RPMI7951 (cell line): Measurements from ENCODE around the gene CDC25B. TPM values are rescaled to one million over a fixed set of nuclear protein-coding genes. Genes with fewer than 3 reads are reported as not detected.
"Not testable (repeated sequence)": the region's sequence is repeated elsewhere in the genome, so short reads cannot be mapped to it uniquely, and the experiment has no call there.

Experiments used
- DNase-seq: peaks from one replicate; pipeline ENCODE4 v3.0.0-alpha.2; 2012; ENCODE audit warnings: low read depth
- total RNA-seq: library from RNA; depleted of rRNA; stranded (reverse); fragments of >200 nt; shearing (Covaris generic); gene quantifications from 2 replicates; pipeline ENCODE4 v1.2.3, GENCODE V29; 2014

The CDC25B gene
- total RNA-seq, 1 experiment from 2014 or later, result 136 TPM

- DNase-seq, result no peak
These were observed 11.3 kb upstream of the CDC25B start for GRCh38 chr20:3784863-3785239.

DNA sequence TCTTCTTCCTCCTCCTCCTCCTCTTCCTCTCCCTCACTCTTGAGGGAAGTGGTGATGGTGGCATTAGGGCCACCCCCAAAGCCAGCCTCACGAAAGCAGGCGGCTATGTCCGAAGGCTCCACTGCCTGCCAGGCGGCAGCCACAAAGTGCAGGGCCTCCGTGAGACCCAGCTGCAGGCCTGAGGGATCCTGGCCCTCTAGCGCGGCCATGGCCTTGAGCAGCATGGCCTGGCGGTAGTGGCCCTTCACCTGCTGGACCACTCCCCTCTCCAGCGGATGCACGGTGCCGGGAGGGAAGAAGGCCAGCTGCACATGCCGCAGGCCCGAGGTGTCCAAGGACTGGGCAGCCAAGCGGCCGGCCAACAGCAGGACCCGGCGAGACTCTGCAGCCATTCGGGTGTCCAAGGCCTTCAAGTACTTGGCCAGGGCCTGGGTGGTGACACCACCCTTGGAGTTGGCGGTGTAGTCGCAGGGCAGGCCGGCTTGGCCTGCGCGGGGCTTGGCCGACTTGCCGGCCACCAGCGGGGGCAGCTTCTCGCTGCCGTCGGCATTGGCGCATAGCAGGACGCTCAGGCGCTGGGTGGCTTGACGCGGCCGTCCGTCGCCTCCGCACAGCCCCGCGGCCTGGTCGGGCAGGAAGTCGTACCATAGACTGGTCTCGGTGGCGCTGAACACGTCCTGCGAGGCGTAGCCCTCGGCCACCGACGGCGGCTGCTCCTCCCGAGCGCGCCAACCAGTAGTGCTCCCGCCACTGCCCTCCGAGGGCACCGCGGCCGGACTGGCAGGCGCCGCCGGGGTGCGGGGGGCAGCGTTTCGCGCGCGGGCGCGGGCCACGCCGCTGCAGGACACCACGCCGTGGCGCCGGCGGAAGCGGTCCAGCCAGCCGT, 10.6 kb upstream of the CDC25B start:
- DNase-seq, result peak; percentile 52

DNA sequence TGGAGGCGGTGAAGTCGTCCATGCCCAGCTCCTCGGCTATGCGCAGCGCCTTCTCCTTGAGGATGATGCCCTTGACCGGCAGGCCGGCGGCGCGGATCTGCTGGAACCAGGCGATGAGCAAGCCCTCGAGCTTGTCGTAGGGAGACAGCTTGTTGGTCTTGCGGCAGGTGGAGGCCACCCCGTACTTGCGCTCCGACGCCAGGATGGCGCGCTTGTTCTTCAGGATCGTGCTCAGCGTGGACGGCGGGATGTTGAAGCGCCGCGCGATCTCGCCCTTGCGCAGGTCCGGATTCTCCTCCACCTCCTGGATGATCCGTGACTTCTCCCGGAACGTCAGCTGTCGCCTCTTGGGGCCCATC, 10.0 kb upstream of the CDC25B start:
- peak; percentile 72 for DNase-seq

DNA sequence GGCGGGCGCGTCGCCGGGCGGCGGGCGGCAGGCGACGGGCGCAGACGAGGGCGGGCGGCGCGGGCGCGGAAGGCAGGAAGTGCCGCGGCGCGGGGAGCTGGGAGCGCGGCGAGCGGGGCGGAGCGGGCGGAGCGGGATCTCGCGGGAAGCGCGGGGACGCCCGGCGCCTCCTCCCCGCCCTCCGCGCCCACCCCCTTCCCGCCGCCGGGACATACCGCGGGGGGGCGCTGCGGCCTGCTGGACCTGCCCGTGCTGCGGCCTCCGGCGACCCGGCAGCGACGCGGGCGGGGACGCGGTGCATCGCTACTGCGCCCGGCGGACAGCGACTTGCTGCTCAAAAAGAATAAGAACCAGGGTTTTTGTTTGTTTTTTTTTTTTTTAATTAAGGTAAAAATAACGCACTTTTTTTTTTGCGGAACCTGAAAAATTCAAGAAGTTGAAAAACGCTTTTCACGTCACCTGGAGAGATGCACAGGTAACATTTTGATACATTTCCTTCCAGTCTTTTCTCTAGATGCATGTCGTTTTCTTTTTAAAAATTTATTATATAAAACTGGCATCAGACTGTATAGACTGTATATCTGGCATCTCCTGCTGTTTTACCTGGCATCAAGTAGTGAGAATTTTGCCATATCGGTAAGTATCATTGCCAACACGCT, 9.3 kb upstream of the CDC25B start, which contains the start of gene CENPB:
Gene CENPB (minus strand): TSS at position 76 of the 659 bp plus-strand sequence. CDS start 257 bp downstream, outside the sequence.
- peak; percentile 89 for DNase-seq

DNA sequence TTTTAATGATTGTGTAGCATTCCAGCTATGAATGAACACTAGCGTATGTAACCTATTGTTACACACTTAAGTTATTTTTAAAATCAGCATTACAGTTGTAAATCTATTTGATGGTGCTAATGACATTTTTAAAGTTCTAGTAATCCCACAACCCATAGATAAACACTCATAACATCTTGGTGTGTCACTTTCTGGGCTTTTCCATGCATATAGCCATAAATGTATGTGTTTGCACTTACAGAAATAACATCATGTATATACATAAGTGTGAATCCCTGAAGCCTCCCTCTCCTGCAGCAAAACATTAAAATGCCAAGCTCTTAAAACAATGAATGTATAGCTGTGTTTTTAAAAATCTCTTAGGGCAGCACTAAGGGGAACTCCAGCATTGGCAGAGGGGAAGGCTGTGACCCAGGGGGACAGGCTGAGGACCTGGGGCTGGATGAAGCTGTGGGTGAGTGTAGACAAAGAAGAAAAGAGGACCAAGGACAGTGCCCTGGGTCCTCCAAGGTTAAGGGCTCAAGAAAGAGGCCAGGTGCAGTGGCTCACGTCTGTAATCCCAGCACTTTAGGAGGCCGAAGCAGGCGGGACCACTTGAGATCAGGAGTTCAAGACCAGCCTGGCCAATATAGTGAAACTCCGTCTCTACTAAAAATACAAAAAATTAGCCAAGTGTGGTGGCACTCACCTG, 8.6 kb upstream of the CDC25B start:
- DNase-seq, result no peak

- peak; percentile 61 for DNase-seq
These were observed 7.4 kb upstream of the CDC25B start for GRCh38 chr20:3788685-3789155.

DNA sequence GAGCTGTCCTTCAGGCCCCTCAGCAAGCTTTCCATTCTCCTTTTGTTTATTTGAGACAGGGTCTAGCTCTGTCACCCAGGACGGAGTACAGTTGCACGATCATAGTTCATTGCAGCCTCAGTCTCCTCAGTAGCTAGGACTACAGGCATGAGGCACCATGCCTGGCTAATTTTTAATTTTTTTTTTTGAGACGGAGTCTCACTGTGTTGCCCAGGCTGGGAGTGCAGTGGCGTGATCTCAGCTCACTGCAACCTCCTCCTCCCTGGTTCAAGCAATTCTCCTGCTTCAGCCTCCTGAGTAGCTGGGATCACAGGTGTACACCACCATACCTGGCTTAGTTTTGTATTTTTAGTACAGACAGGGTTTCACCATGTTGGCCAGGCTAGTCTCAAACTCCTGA, 6.9 kb upstream of the CDC25B start:
- not testable (repeated sequence) for DNase-seq

DNA sequence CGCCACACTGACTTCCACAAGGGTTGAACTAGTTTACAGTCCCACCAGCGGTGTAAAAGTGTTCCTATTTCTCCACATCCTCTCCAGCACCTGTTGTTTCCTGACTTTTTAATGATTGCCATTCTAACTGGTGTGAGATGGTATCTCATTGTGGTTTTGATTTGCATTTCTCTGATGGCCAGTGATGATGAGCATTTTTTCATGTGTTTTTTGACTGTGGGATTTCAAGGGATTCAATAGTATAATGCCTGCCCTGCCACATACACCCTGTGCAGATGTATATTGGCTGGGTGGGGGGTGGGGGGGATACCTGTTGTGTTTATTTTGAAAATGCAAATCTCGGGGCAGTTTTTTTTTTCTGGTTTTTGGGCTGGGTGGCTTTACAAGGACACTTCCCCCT, 1.9 kb upstream of the CDC25B start:
- not testable (repeated sequence) for DNase-seq

- DNase-seq, result no peak
These were observed 1.2 kb upstream of the CDC25B start for GRCh38 chr20:3794701-3795420.

- DNase-seq, result no peak
These were observed 541 bp downstream of the CDC25B start for GRCh38 chr20:3796477-3797225.

DNA sequence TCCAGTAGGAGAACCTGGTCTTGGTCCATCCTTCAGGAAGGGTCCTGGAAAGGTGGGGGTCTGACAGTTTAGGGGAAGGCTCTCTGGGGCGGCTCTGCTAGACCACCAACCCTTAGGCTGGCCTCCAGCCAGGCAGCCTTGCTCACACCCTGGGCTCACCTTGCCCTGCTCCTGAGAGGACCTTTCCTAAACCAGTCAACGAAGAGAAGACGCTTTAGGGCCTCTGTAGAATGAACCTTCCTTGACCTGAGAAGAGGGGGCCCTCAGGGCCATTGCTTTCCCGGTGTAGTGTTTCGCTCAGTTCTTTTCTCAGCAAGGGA, 1.1 kb downstream of the CDC25B start:
- no peak for DNase-seq

DNA sequence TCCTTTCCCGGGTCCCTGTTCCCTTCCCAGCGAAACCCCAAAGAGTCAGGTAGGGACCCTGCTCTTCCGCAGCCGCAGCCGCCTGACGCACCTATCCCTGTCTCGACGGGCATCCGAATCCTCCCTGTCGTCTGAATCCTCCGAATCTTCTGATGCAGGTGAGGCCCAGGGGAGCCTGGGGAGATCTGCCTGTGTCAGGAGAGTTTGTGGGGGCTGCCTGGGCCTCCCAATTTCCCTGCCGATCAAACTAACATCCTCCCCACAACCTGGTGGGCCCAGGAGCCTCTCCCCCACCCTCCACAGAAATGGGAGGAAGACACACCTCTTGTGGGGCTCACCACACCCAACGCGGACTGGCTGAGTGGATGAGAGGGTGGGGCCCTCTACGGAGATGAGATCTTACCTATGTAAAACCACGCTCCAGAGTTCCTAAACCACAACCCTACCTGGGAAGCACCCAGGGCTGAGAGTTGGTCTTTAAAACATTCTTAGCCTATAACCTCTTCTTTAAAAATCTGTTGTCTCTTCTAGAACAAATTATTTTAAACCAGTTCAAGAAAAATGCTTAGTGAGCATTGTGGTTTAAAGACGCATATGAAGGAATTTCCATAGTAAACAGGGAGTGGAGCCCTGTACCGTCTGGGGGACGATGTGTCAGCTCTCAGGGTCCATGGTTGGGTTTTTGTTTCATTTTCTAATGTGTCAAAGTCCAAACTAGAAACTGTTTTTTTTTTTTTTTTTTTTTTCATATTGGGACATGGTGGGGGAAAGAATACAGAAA, 1.7 kb downstream of the CDC25B start:
- DNase-seq, result peak; percentile 58

DNA sequence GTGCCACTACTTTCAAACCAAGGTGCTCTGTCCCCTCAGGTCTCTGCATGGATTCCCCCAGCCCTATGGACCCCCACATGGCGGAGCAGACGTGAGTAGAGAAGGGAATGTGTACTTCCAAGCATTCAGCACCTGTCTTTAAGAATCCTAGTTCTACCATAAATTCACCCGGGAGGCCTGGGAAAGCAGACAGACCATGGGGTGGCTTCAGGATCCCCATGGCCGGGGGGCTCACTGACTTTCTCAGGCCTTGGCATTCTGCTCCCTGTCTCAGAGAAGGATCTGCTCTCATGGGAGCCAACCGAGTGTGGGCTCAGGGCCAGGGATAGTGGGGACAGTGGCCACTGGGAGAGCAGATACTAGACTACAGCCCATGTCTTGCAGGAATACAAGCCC, 2.3 kb downstream of the CDC25B start:
- DNase-seq, result no peak

DNA sequence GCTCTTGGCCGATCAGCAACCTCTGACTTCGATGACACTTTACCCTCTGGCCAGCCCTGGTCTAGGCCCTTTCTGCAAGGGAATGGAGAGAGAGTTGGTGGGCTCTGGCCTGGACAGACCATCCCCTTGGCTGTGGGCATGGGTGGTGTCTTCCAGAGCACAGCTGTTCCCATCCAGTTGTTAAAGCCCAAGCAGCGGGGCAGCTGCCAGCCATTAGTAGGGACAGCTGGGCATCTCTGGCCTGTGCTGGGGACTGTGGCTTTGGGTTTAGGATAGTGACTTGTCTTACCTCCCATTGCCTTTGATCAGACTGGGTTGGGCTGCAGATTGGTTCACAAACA, 2.8 kb downstream of the CDC25B start:
- no peak for DNase-seq

DNA sequence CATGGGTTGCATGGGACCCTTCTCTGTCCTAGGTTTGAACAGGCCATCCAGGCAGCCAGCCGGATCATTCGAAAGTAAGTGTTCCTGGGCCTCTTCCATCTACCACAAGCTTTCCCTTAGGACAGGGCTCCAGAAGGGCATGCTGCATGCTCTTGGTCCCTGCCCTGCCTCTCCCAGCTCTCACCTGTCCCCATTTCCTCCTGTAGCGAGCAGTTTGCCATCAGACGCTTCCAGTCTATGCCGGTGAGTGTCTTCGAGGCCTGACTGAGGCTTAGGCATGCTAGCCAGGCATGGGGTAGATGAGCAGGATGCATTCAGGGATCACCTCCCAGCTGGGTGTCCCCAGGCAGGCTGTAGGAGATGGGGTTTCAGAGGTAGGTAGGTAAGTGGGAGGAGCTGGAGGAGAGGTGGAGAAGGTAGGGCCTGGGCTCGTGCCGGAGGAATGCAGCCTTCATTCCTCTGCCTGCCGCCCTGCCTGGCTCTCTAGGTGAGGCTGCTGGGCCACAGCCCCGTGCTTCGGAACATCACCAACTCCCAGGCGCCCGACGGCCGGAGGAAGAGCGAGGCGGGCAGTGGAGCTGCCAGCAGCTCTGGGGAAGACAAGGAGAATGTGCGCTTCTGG, 4.3 kb downstream of the CDC25B start:
- DNase-seq, result no peak

- no peak for DNase-seq
These were observed 4.8 kb downstream of the CDC25B start for GRCh38 chr20:3800878-3801260.

DNA sequence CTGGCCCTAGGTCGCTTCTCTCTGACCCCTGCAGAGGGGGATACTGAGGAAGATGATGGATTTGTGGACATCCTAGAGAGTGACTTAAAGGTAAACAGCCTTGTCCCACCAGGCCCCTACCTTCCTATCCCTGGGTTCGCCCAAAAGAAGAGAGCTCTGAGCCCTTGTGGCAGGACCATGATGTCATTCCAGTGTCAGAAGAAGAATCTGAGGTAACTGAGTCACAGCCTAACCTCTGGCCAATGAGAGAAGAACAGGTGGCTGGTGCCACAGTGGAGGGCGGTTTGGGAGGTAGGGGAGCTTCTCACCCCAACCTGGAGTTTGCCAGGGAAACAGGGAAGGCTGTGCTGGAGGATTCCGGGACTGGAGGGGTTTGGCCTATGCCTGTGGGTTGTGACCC, 5.2 kb downstream of the CDC25B start:
- no peak for DNase-seq

DNA sequence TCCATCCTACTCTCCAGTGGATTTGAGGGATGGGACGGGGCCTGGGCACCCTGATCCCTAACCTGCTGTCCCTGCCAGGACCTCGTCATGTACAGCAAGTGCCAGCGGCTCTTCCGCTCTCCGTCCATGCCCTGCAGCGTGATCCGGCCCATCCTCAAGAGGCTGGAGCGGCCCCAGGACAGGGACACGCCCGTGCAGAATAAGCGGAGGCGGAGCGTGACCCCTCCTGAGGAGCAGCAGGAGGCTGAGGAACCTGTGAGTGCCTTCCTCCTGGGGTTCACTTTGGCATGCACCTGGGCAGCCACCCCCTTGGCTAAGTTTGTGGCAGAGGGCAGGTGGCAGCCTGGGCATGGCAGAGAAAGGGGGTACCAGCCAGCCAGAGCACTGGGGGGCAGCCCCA, 5.7 kb downstream of the CDC25B start:
- DNase-seq, result no peak

DNA sequence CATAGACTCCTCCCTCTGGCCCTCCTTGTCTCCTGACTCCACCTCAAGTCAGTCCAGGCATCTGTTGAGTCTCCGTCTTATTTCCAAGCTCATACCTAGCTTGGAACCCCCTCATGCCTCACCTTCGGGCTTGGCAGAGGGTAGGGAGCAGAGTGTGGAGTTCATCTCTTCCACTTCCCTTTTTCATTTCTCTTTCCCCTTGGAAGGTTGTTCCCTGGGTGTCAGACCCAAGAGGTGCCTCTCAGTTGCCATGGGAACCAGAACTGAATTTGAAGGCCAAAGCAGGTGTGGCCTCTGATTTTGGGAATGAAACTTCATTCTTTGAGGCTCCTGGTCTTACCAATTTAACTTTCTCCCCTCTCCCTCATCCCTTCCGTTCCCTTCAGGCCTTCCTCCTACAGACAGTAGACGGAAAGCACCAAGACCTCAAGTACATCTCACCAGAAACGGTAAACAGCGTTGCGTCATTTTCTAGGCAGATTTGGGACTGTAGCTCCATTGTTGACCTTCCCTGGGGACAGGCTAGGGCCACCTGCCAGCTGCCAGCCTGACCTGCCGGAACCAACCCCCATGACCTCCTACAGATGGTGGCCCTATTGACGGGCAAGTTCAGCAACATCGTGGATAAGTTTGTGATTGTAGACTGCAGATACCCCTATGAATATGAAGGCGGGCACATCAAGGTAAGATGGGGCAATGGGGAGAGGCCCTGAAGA, 6.6 kb downstream of the CDC25B start:
- DNase-seq, result no peak

GRCh38 chr20:3803289-3803688, 7.2 kb downstream of the CDC25B start:
- no peak for DNase-seq
